GM21526 (cell line): ENCODE measurements around the gene RUFY3.
"Not testable (repeated sequence)": the region's sequence is repeated elsewhere in the genome, so short reads cannot be mapped to it uniquely, and the experiment has no call there.

Source experiments
- ATAC-seq: cut with Tn5 transposase; IDR thresholded peaks from one replicate; pipeline ENCODE4 v1.9.1; 2021; ENCODE audit warnings: moderate library complexity; ENCODE audit not compliant: unreplicated experiment, low FRiP score

The RUFY3 gene

GRCh38 chr4:70765368-70765767 is 43.6 kb downstream of the RUFY3 start:
- ATAC-seq: no peak

DNA sequence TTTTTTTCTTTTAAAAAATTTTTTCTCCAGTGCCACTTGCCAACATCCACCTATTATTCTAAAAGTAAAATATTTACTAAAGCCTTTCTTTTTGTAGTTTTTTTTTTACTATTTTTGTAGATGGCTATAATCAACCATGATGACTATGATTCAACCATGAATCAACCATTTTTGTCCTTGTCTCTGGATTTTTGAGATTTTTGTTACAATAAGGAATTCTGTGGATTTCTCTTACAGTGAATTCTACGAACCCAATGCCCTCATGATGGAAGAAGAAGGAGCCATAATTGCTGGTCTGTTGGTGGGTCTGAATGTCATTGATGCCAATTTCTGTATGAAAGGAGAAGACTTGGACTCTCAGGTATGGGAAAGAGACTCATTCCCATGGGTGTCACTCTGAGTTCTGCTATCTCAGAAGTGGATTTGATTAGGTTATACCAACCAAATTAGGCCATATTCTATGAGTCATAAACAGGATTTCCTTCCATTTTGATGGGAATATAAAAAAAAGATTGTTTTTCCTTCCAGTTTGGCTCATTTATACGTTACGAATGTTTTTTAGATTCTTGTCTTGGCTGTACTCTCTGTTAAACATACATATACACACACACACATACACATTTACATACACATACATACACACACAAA is 46.7 kb downstream of the RUFY3 start:
- no peak for ATAC-seq

DNA sequence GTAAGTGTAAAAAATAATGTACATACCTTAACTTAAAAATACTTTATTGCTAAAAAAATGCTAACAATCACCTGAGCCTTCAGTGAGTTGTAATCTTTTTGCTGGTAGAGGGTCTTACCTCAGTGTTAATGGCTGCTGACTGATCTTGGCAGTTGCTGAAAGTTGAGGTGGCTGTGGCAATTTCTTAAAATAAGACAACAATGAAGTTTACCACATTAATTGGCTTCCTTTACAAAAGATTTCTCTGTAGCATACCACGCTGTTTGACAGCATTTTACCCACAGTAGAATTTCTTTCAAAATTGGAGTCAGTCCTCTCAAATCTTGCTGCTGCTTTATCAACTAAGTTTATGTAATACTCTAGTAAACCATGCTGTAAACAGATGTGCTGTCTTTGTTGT is 47.6 kb downstream of the RUFY3 start:
- not testable (repeated sequence) for ATAC-seq

DNA sequence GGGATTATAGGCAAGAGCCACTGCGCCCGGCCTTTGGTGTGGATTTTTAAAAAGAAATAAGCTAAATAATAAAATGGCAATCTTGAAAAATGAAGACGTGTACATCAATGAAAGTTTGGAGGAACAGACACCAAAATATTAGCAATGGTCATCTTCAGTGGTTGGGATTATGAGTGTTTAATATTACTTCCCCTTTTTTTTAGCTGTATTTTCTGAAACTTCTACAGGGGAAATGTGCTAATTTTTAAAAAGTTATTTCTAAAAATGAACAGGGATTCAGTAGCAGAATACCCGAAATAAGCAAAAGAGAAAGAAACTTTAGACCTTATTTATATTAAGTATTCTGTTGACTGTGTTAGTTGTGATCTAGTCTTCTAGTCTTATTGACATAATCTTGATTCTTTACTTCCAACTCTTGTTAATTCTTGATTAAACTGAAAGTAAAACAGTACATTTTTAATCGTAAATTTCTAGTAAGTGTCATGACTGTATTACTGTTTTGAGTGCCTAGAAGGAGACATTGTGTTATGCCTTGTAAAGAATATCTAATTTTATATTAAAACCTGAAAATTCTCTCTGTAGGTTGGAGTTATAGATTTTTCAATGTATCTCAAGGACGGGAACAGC is 51.3 kb downstream of the RUFY3 start:
- no peak for ATAC-seq

GRCh38 chr4:70778888-70779422 is 57.2 kb downstream of the RUFY3 start:
- no peak for ATAC-seq

DNA sequence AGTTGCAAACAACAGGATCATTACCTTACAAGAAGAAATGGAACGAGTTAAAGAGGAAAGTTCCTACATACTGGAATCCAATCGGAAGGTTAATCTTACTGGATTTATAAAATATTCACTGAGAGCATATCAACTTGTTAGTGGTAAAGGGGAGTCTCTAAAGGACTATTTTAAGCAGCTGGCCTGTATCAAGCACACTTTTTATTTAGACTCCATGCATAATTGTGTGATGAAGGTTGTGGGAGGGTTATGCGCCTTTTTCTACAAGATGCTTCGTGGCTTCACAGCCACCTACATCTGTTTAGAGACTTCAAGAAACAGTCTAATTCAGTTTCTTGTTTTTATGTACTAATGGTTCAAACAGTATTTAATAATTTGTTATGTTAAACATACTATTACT is 61.3 kb downstream of the RUFY3 start:
- ATAC-seq: no peak

DNA sequence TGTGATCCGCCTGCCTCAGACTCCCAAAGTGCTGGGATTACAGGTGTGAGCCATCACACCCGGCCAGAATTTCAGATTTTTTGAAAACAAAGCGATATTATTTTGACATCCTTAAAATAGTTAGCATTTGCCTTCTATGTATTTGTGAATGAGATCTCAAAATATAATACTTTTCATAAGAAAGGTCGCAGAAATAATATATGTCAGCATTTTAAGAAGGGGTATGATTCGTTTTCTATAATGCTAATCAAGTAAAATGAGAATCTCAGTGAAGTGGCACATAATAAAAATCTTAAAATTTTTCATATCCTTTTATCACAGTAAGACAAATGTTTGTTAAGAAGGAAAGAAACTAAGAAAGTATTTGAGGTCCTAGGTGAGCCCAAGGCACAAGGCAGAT is 65.7 kb downstream of the RUFY3 start:
- no peak for ATAC-seq

GRCh38 chr4:70788733-70789132 is 67.0 kb downstream of the RUFY3 start:
- ATAC-seq: no peak

- ATAC-seq: no peak
Observed at GRCh38 chr4:70793626-70794025, 71.9 kb downstream of the RUFY3 start.

DNA sequence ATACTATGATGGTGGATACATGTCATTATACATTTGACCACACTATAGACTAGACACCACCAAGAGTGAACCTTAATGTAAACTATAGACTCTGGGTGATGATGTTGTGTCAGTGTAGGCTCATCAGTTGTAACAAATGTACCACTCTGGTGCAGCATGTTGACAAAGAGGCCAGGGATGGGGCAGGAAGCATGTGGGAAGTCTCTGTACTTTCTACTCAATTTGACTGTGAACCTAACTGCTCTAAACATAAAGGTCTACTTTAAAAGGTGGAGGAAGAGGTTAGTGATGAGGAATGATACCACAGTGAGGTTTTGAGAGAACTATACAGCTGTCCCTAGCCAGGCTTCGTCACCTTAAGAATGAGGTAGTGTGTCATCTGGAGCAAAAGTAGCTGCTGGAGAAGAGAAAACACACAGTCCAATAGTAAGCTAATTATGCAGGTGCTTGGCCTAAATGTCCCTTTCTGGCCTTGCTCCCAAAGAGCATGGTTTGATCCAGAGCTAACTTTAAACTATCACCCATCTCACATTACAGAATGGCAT is 79.6 kb downstream of the RUFY3 start:
- no peak for ATAC-seq

DNA sequence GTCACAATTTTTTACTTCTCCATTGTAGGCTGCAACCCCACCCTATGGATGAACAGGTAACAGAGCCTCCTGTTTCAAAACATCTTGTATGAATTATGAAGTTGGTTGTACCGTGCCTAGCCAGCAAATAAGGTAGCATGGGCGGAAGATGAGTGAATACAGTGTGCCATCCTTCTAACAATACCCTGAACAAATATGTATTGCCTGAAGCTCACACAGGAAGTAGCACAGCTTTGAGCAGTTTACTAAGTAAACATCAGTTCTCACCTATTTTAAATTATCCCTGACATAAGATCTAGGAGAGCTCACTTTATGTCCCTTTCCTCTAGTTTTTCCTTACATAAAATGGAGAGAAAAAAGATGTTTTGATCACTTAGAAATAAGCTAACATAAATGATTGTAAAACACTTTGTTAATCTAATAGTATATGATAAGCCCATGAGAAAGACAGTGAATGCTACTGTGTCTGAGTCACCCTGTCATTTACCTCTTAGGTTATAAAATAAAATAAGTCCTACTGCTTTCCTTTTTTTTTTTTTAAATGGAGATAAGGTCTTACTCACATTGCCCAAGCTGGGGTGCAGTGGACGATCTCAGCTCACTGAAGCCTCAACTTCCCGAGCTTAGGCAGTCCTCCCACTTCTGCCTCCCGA is 81.3 kb downstream of the RUFY3 start:
- ATAC-seq: no peak

- no peak for ATAC-seq
Observed at GRCh38 chr4:70808151-70808550, 86.4 kb downstream of the RUFY3 start.

GRCh38 chr4:70815370-70815769 is 93.6 kb downstream of the RUFY3 start:
- ATAC-seq: no peak

DNA sequence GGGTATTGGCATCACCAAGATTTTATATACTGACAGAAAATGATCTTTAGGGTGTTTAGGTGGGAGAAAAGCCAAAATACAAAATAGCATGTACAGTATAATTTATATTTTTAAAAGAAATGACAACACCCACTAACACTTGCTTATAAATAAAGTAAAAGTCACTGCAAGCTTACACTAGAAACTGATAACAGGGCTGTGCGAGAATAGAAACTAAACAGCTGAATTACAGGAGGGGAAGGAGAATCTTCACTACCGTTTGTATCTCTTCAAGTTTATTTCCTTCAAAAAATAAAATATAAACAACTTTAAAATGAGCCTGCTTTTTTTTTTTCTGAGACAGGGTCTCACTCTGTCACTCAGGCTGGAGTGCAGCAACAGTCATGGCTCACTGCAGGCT is 95.1 kb downstream of the RUFY3 start:
- ATAC-seq: no peak

GRCh38 chr4:70818173-70818855 is 96.5 kb downstream of the RUFY3 start:
- no peak for ATAC-seq

DNA sequence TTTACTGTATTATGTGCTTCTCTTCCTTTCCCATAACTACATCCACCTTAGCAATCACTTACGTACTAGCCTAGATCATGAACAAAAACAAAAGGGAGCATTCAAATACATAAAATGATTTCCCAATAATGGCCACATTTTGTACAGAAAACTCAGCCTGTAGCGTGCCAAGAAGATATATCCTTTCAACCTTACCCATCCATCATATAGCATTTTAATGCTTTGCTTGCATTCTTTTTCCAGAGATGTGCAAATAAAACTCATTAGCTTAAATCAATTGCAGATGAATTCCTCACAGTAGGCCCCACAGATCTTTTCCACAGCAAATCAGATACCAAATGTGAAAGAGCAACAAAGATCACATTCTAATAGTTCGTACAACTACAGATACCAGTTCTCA is 97.2 kb downstream of the RUFY3 start:
- no peak for ATAC-seq

- no peak for ATAC-seq
Observed at GRCh38 chr4:70829015-70829414, 107.3 kb downstream of the RUFY3 start.

DNA sequence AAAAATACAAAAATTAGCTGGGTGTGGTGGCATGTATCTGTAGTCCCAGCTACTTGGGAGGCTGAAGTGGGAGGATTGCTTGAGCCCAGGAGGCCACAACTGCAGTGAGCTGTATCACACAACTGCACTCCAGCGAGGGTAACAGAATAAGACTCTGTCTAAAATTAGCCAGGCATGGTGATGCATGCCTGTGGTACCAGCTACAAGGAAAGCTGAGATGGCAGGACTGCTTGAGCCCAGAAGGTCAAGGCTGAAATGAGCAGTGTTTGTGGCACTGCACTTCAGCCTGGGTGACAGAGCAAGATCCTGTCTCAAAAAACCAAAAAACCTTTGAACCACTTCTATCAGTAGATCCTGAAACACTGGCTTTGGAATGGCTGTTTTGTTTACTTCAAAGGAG is 107.7 kb downstream of the RUFY3 start:
- no peak for ATAC-seq

DNA sequence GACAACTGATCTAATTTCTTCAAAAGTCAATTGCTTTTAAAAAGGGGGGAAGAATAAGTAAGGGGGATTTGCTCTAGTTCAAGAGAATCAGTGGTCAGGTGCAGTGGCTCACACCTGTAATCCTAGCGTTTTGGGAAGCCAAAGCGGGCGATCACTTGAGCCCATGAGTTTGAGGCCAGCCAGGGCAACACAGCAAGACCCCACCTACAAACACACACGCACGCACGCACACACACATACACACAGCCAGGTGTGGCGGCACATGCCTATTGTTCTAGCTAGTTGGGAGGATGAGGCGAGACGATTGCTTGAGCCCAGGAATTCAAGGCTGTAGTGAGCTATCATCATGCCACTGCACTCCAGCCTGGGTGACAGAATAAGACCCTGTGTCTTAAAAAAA is 108.3 kb downstream of the RUFY3 start:
- no peak for ATAC-seq

DNA sequence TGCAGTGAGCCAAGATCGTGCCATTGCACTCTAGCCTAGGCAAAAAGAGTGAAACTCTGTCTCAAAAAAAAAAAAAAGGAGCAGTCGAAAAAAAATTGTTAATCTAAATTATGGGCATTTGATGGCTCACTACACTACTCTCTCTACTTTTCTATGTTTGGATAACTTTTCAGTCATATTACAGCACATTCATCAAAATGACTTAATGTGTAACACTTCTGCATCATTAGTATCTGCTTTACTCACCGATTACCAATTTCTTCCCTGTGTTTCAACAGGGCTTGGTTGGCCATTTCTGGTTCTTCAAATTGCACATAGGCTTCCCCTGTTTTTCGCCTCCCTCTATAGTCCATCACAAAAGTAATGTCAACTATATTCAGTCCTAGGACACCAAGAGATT is 109.5 kb downstream of the RUFY3 start:
- ATAC-seq: no peak

DNA sequence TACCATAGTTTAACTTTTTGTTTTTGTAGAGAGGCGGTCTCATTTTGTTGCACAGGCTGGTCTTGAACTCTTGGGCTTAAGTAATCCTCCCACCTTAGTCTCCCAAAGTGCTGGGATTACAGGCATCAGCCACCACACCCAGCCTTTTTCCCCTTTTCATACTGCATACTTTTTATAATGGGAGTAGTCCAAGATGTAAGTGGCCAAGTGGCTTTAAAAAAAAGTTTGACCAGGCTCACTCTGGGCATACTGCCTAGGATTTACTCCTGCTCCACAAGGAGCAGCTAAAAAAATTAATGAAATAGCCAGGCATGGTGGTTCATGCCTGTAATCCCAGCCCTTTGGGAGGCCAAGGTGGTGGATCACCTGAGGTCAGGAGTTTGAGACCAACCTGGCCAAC is 111.9 kb downstream of the RUFY3 start:
- no peak for ATAC-seq
